ENCODE results near the gene CFAP99. TPM values are rescaled to one million over a fixed set of nuclear protein-coding genes. Genes with fewer than 3 reads are reported as not detected.

CFAP99 gene
- total RNA-seq, 6 donors from 2014 or later = 0.57 to 24.7 (median 9.3) TPM

DNA sequence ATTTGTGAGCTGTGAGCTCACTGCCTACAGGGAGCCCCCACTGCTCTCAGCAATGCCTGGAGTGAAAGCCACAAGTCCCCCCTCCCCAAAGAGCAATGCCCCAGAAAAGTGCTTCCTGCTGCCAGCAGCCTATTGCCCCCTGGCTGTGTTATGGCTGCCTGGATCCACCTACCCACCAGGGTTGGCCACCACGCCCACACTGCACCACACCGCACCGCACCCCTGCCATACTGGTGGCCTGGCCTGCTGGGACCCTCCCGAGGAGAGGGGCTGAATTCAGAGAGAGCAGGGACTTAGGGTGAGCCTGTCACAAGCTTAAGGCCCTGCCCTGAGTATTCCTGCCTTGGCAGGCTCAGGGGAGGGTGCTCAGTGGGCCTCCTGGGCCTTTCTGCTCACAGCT, 4.3 kb downstream of the CFAP99 start:
- 59% methylated on average over 3 of the region's 4 CpGs; no CpG with 5 or more reads in 1 of the 2 donors for WGBS, 2 donors
- no peak for TF ChIP-seq CTCF (IDR thresholded peaks at IDR 0.05)
- TF ChIP-seq POLR2A (IDR thresholded peaks at IDR 0.05) = no peak
- no peak for TF ChIP-seq EP300 (IDR thresholded peaks at IDR 0.05)
- TF ChIP-seq POLR2AphosphoS5 (IDR thresholded peaks at IDR 0.05) = no peak
- Histone ChIP-seq H3K4me1 (peaks cover 8 to 12% (median 9%) of the 10 kb centered on the region in 4 donors), H3K27ac (no peak overlapping the region), H3K27me3 (no peaks in the 10 kb centered on the region), H3K9me3 (no peaks in the 10 kb centered on the region), H3K36me3 (no peaks in the 10 kb centered on the region), H3K4me3 (no peak overlapping the region)
- ATAC-seq (ENCODE audit: low FRiP score in 2 of 2) (no peak), DNase-seq (no peak)

- H3K27ac ChIP-seq = no peak overlapping the region
- no peaks in the 10 kb centered on the region for H3K9me3 ChIP-seq
- no peaks in the 10 kb centered on the region for H3K36me3 ChIP-seq
- H3K4me3 ChIP-seq = no peak overlapping the region
- H3K4me1 ChIP-seq = peaks cover 8 to 12% (median 9%) of the 10 kb centered on the region in 4 donors
- no peak for TF ChIP-seq CTCF (IDR thresholded peaks at IDR 0.05)
- no peak for TF ChIP-seq EP300 (IDR thresholded peaks at IDR 0.05)
- no peak for TF ChIP-seq POLR2AphosphoS5 (IDR thresholded peaks at IDR 0.05)
- TF ChIP-seq POLR2A (IDR thresholded peaks at IDR 0.05) = no peak
- 81 to 83% methylated on average over 9 to 10 of the region's 10 CpGs for WGBS, 2 donors
- H3K27me3 ChIP-seq = no peaks in the 10 kb centered on the region
- ATAC-seq (ENCODE audit: low FRiP score in 2 of 2) = no peak
- DNase-seq = no peak
Measured at GRCh38 chr4:2423695-2424094, 4.9 kb downstream of the CFAP99 start.

DNA sequence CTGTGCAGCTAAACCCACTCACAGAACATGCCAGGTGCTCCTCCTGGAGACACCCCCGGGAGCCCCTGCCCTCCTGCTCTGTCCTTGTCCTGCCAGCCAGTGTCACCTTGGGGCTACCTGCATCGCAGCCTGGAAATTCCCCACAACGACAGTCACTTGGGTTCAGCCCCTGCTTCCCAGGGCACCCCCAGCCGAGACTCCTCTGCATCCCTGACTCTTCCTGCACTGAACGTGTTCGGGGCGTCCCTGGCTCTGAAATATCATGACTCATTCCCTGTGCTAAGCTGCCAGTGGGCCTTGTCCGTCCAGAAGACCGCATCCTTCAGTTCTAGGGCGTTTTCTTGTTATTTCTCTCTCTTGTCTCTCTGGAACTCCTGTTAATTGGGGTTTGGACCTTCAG, 5.8 kb downstream of the CFAP99 start:
- no peak for TF ChIP-seq EP300 (IDR thresholded peaks at IDR 0.05)
- no peak for TF ChIP-seq POLR2AphosphoS5 (IDR thresholded peaks at IDR 0.05)
- no peak for TF ChIP-seq POLR2A (IDR thresholded peaks at IDR 0.05)
- no peak for TF ChIP-seq CTCF (IDR thresholded peaks at IDR 0.05)
- Histone ChIP-seq H3K4me3 (no peak overlapping the region), H3K4me1 (peaks cover 0 to 4% (median 1%) of the 10 kb centered on the region in 4 donors), H3K36me3 (no peaks in the 10 kb centered on the region), H3K9me3 (no peaks in the 10 kb centered on the region), H3K27ac (no peak overlapping the region), H3K27me3 (no peaks in the 10 kb centered on the region)
- DNase-seq = no peak
- peak in 1 of 2 donors; percentile 75 for ATAC-seq (ENCODE audit: low FRiP score in 2 of 2)
- 78 to 89% methylated on average over 9 to 10 of the region's 10 CpGs for WGBS, 2 donors

GRCh38 chr4:2425386-2426068, 6.8 kb downstream of the CFAP99 start:
- TF ChIP-seq EP300 (IDR thresholded peaks at IDR 0.05) (no peak), POLR2A (IDR thresholded peaks at IDR 0.05) (no peak)
- H3K4me1 ChIP-seq = no peaks in the 10 kb centered on the region
- no peaks in the 10 kb centered on the region for H3K27me3 ChIP-seq
- no peaks in the 10 kb centered on the region for H3K9me3 ChIP-seq
- no peaks in the 10 kb centered on the region for H3K36me3 ChIP-seq
- WGBS, 2 donors = 94% methylated on average over 11 of the region's 13 CpGs; no CpG with 5 or more reads in 1 of the 2 donors
- no peak overlapping the region for H3K27ac ChIP-seq
- H3K4me3 ChIP-seq = no peak overlapping the region
- ATAC-seq (ENCODE audit: low FRiP score in 2 of 2) = no peak
- no peak for DNase-seq

DNA sequence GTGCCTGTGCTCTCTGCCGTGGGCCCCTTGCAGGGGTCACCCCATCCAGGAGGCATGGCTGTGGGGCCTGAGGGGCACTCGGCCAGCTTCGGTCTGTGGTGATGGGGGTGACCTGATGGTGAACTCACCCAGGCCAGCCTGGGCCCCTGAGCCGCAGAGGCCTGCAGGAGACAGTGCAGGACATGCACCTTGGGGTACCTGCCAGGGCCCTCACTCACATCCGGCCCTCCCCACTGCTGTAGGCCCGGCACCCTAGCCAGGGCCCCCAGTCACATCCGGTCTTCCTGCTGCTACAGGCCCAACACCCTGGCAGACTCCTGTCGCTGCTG, 7.3 kb downstream of the CFAP99 start:
- Histone ChIP-seq H3K4me3 (no peak overlapping the region), H3K27ac (no peak overlapping the region), H3K9me3 (no peaks in the 10 kb centered on the region), H3K36me3 (no peaks in the 10 kb centered on the region), H3K27me3 (no peaks in the 10 kb centered on the region), H3K4me1 (no peaks in the 10 kb centered on the region)
- no peak for ATAC-seq (ENCODE audit: low FRiP score in 2 of 2)
- TF ChIP-seq POLR2A (IDR thresholded peaks at IDR 0.05) (no peak), EP300 (IDR thresholded peaks at IDR 0.05) (no peak), CTCF (IDR thresholded peaks at IDR 0.05) (no peak), POLR2AphosphoS5 (IDR thresholded peaks at IDR 0.05) (no peak)
- WGBS, 2 donors = 89 to 100% methylated on average over 2 to 8 of the region's 8 CpGs
- DNase-seq = no peak
